ENCODE results near the gene SMIM22.

- TF ChIP-seq CTCF (IDR thresholded peaks at IDR 0.05) (no peak), POLR2A (IDR thresholded peaks at IDR 0.05) (no peak)
These were observed 6.7 kb upstream of the SMIM22 start for GRCh38 chr16:4788489-4788889.

Measured in Peyer's patch (tissue), 4 donors.